Measurements from ENCODE around the gene ABLIM2.

The ABLIM2 gene

GRCh38 chr4:8077181-8078108, 81.2 kb downstream of the ABLIM2 start:
- TF ChIP-seq CTCF (IDR thresholded peaks at IDR 0.05; ENCODE audit: insufficient read depth, low read length, poor library complexity, severe bottlenecking), result no peak
- TF ChIP-seq EZH2phosphoT487 (conservative IDR thresholded peaks at IDR 0.05; ENCODE audit: low read length), result no peak

GRCh38 chr4:8076023-8076422, 82.6 kb downstream of the ABLIM2 start:
- H4K20me1 ChIP-seq (ENCODE audit: low read depth, low read length), result no peaks in the 10 kb centered on the region
- no peaks in the 10 kb centered on the region for H3K9me3 ChIP-seq (ENCODE audit: insufficient read depth, low read length)
- H3K9me2 ChIP-seq (replicated peaks; ENCODE audit: insufficient read depth, low read length), result no peaks in the 10 kb centered on the region
- H3K9ac ChIP-seq (ENCODE audit: low read length), result no peak overlapping the region
- no peak overlapping the region for H3K4me3 ChIP-seq (ENCODE audit: insufficient read depth, low read length, poor library complexity, severe bottlenecking)
- no peaks in the 10 kb centered on the region for H3F3A ChIP-seq (ENCODE audit: insufficient read depth)
- no peak overlapping the region for H3K27ac ChIP-seq (ENCODE audit: low read depth, low read length)
- no peak overlapping the region for H3K4me2 ChIP-seq (ENCODE audit: low read depth, low read length, poor library complexity, severe bottlenecking)
- no peaks in the 10 kb centered on the region for H3K27me3 ChIP-seq (ENCODE audit: low read length)
- no peaks in the 10 kb centered on the region for H3K36me3 ChIP-seq (ENCODE audit: low read length)
- TF ChIP-seq EZH2phosphoT487 (conservative IDR thresholded peaks at IDR 0.05; ENCODE audit: low read length) (no peak), CTCF (IDR thresholded peaks at IDR 0.05; ENCODE audit: insufficient read depth, low read length, poor library complexity, severe bottlenecking) (no peak)
- no peaks in the 10 kb centered on the region for H3K79me2 ChIP-seq (ENCODE audit: insufficient read depth, low read length)
- H2AFZ ChIP-seq (ENCODE audit: low read depth, low read length, severe bottlenecking), result no peak overlapping the region

More at GRCh38 chr4:8077181-8078108, 81.2 kb downstream of the ABLIM2 start:
- H3K9ac ChIP-seq (ENCODE audit: low read length), result no peak overlapping the region
- H3K9me3 ChIP-seq (ENCODE audit: insufficient read depth, low read length), result no peaks in the 10 kb centered on the region
- no peaks in the 10 kb centered on the region for H4K20me1 ChIP-seq (ENCODE audit: low read depth, low read length)
- H3K27ac ChIP-seq (ENCODE audit: low read depth, low read length), result no peak overlapping the region
- no peaks in the 10 kb centered on the region for H3K9me2 ChIP-seq (replicated peaks; ENCODE audit: insufficient read depth, low read length)
- no peaks in the 10 kb centered on the region for H3F3A ChIP-seq (ENCODE audit: insufficient read depth)
- no peak overlapping the region for H2AFZ ChIP-seq (ENCODE audit: low read depth, low read length, severe bottlenecking)
- H3K4me2 ChIP-seq (ENCODE audit: low read depth, low read length, poor library complexity, severe bottlenecking), result no peak overlapping the region
- H3K79me2 ChIP-seq (ENCODE audit: insufficient read depth, low read length), result no peaks in the 10 kb centered on the region
- no peaks in the 10 kb centered on the region for H3K36me3 ChIP-seq (ENCODE audit: low read length)
- H3K27me3 ChIP-seq (ENCODE audit: low read length), result no peaks in the 10 kb centered on the region
- no peak overlapping the region for H3K4me3 ChIP-seq (ENCODE audit: insufficient read depth, low read length, poor library complexity, severe bottlenecking)

- no peak overlapping the region for H2AFZ ChIP-seq (ENCODE audit: low read depth, low read length, severe bottlenecking)
- no peak overlapping the region for H3K27ac ChIP-seq (ENCODE audit: low read depth, low read length)
- H3K9me3 ChIP-seq (ENCODE audit: insufficient read depth, low read length), result no peaks in the 10 kb centered on the region
- TF ChIP-seq CTCF (IDR thresholded peaks at IDR 0.05; ENCODE audit: insufficient read depth, low read length, poor library complexity, severe bottlenecking) (no peak), EZH2phosphoT487 (conservative IDR thresholded peaks at IDR 0.05; ENCODE audit: low read length) (no peak)
- no peaks in the 10 kb centered on the region for H3F3A ChIP-seq (ENCODE audit: insufficient read depth)
- H3K27me3 ChIP-seq (ENCODE audit: low read length), result no peaks in the 10 kb centered on the region
- no peaks in the 10 kb centered on the region for H3K9me2 ChIP-seq (replicated peaks; ENCODE audit: insufficient read depth, low read length)
- no peak overlapping the region for H3K4me3 ChIP-seq (ENCODE audit: insufficient read depth, low read length, poor library complexity, severe bottlenecking)
- H3K36me3 ChIP-seq (ENCODE audit: low read length), result no peaks in the 10 kb centered on the region
- no peaks in the 10 kb centered on the region for H3K79me2 ChIP-seq (ENCODE audit: insufficient read depth, low read length)
- H3K9ac ChIP-seq (ENCODE audit: low read length), result no peak overlapping the region
- H4K20me1 ChIP-seq (ENCODE audit: low read depth, low read length), result no peaks in the 10 kb centered on the region
- H3K4me2 ChIP-seq (ENCODE audit: low read depth, low read length, poor library complexity, severe bottlenecking), result no peak overlapping the region
These were observed 85.3 kb downstream of the ABLIM2 start for GRCh38 chr4:8073206-8073863.
